GM12878 (cell line): Measurements from ENCODE around the gene LANCL3.
"Not testable (repeated sequence)": the region's sequence is repeated elsewhere in the genome, so short reads cannot be mapped to it uniquely, and the experiment has no call there.

Source experiments
- BACH1 ChIP-seq: fragments of 450-650 bp; IDR thresholded peaks from 2 replicates; pipeline ENCODE4 v1.6.1; 2017; ENCODE audit warnings: mild to moderate bottlenecking, borderline replicate concordance
- BHLHE40 ChIP-seq, 2 experiments: fragments of 450-650 bp in 1 of 2; IDR thresholded peaks; 2 replicates each; pipeline ENCODE4 v1.6.1; 2011 to 2017; ENCODE audit warnings: low read depth in 2 of 2, borderline replicate concordance in 1 of 2, improper control_type of control experiment in 1 of 2, low read length in 1 of 2, mild to moderate bottlenecking in 1 of 2
- CBX5 ChIP-seq: sonication (generic); IDR thresholded peaks from 2 replicates; pipeline ENCODE4 v1.6.1; 2016; ENCODE audit warnings: low read depth, moderate library complexity, mild to moderate bottlenecking, inconsistent platforms
- DPF2 ChIP-seq: fragments of 450-650 bp; IDR thresholded peaks from 2 replicates; pipeline ENCODE4 v1.6.1; 2017; ENCODE audit warnings: mild to moderate bottlenecking
- EP300 ChIP-seq, 2 experiments: fragments of 150-350 bp in 1 of 2; IDR thresholded peaks; 2 replicates each; pipeline ENCODE4 v1.6.1; 2011 to 2012; ENCODE audit warnings: low read depth in 2 of 2, low read length in 2 of 2, borderline replicate concordance in 1 of 2, improper control_type of control experiment in 1 of 2, inconsistent platforms in 1 of 2; ENCODE audit not compliant: control insufficient read depth in 1 of 2
- EZH2 ChIP-seq: IDR thresholded peaks from 2 replicates; pipeline ENCODE4 v1.6.1; 2012; ENCODE audit warnings: low read depth, mild to moderate bottlenecking, control low read depth, inconsistent platforms, low read length, borderline replicate concordance; ENCODE audit not compliant: control insufficient read depth
- NR2C1 ChIP-seq: fragments of 450-650 bp; IDR thresholded peaks from 2 replicates; pipeline ENCODE4 v1.6.1; 2017; ENCODE audit warnings: antibody characterized with exemption, mild to moderate bottlenecking, moderate library complexity
- NRF1 ChIP-seq: conservative IDR thresholded peaks from 2 replicates; pipeline ENCODE4 v1.6.1; 2011; ENCODE audit warnings: mild to moderate bottlenecking, low read depth, low read length, improper control_type of control experiment
- POLR2A ChIP-seq: IDR thresholded peaks from 2 replicates; pipeline ENCODE4 v1.6.1; 2011; ENCODE audit warnings: low read depth, mild to moderate bottlenecking, low read length
- POLR2AphosphoS5 ChIP-seq: IDR thresholded peaks from 2 replicates; pipeline ENCODE4 v1.6.1; 2011; ENCODE audit warnings: mild to moderate bottlenecking, low read length, inconsistent platforms
- TF ChIP-seq, protein P1 (sequence below), 3 experiments: IDR thresholded peaks in 2 of 3; conservative IDR thresholded peaks in 1 of 3; 2 replicates each; pipeline ENCODE4 v1.5.1; 2011; ENCODE audit warnings: low read depth in 3 of 3, low read length in 3 of 3, mild to moderate bottlenecking in 3 of 3, control low read depth in 2 of 3, moderate library complexity in 2 of 3, inconsistent platforms in 1 of 3, mixed read lengths in 1 of 3; ENCODE audit not compliant: control insufficient read depth in 2 of 3, insufficient read depth in 1 of 3; ENCODE audit errors: extremely low read depth in 1 of 3

DNA sequence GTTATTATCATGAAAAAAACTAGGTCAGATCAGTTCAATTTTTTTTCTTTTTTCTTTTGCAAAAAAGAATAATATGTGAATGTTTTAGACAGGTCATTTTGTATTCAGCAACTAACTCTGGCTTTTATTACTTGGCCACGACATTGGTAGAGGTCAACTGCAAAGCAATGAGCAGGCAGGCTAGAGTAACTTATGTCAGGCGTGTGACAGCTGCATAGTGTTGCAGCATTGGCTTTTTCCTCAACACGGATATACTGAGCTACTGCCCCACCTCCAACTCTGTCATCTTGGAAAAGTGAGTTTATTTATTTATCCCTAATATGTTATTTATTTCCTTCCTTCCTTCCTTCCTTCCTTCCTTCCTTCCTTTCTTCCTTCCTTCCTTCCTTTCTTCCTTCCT is 47.8 kb upstream of the LANCL3 start:
- TF ChIP-seq, protein P1, sequence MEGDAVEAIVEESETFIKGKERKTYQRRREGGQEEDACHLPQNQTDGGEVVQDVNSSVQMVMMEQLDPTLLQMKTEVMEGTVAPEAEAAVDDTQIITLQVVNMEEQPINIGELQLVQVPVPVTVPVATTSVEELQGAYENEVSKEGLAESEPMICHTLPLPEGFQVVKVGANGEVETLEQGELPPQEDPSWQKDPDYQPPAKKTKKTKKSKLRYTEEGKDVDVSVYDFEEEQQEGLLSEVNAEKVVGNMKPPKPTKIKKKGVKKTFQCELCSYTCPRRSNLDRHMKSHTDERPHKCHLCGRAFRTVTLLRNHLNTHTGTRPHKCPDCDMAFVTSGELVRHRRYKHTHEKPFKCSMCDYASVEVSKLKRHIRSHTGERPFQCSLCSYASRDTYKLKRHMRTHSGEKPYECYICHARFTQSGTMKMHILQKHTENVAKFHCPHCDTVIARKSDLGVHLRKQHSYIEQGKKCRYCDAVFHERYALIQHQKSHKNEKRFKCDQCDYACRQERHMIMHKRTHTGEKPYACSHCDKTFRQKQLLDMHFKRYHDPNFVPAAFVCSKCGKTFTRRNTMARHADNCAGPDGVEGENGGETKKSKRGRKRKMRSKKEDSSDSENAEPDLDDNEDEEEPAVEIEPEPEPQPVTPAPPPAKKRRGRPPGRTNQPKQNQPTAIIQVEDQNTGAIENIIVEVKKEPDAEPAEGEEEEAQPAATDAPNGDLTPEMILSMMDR (IDR thresholded peaks at IDR 0.05 in 2 of 3, conservative IDR thresholded peaks at IDR 0.05 in 1 of 3; ENCODE audit: control insufficient read depth in 2 of 3, extremely low read depth in 1 of 3, insufficient read depth in 1 of 3, low read depth in 3 of 3, low read length in 3 of 3): not testable (repeated sequence)
- TF ChIP-seq BACH1; NR2C1; EP300 (IDR thresholded peaks at IDR 0.05; ENCODE audit: borderline replicate concordance in 1 of 2, control insufficient read depth in 1 of 2, low read depth in 2 of 2, low read length in 2 of 2); EZH2; POLR2A; POLR2AphosphoS5; CBX5; DPF2; NRF1; BHLHE40 (IDR thresholded peaks at IDR 0.05; ENCODE audit: borderline replicate concordance in 1 of 2, low read depth in 2 of 2, low read length in 1 of 2): not testable (repeated sequence)
